Right lobe of liver (tissue), 6 donors: ENCODE measurements around the gene SMC2. TPM values are rescaled to one million over a fixed set of nuclear protein-coding genes. Genes with fewer than 3 reads are reported as not detected.

ENCODE experiments used
- ATAC-seq, 4 donors: fragments of 200-7000 bp; cut with Tn5 transposase; one replicate each; pipeline ENCODE4 v1.9.1; 2020; ENCODE audit warnings: mild to moderate bottlenecking in 4 of 4, moderate library complexity in 4 of 4
- DNase-seq, 3 donors: peaks; one replicate each; pipeline ENCODE4 v3.0.0-alpha.2; 2020
- H3K27ac ChIP-seq, 3 donors: fragments of 200-600 bp; one replicate each; pipeline ENCODE4 v1.8.0; 2022
- H3K27me3 ChIP-seq, 2 donors: fragments of 200-600 bp; one replicate each; pipeline ENCODE4 v1.8.0; 2022
- H3K36me3 ChIP-seq, 4 donors: fragments of 200-600 bp; sonication (generic) in 1 of 4; one replicate each; pipeline versions ENCODE4 v1.5.1 to v1.8.0; 2017 to 2022; ENCODE audit warnings: control low read depth in 1 of 4
- H3K4me1 ChIP-seq, 4 donors: fragments of 200-600 bp; sonication (generic) in 1 of 4; one replicate each; pipeline versions ENCODE4 v1.5.1 to v1.8.0; 2017 to 2022; ENCODE audit warnings: control low read depth in 1 of 4
- H3K4me3 ChIP-seq, 3 donors: fragments of 200-600 bp; one replicate each; pipeline ENCODE4 v1.8.0; 2022
- H3K9me3 ChIP-seq, 4 donors: fragments of 200-600 bp; sonication (generic) in 1 of 4; one replicate each; pipeline versions ENCODE4 v1.5.1 to v1.8.0; 2017 to 2022; ENCODE audit warnings: control low read depth in 1 of 4
- CTCF ChIP-seq, 4 donors: fragments of 200-600 bp in 3 of 4; fragments of 450-650 bp in 1 of 4; IDR thresholded peaks; one replicate each; pipeline versions ENCODE4 v1.5.1 to v1.8.0; 2016 to 2022; ENCODE audit warnings: antibody characterized with exemption in 4 of 4, mild to moderate bottlenecking in 2 of 4
- POLR2A ChIP-seq: fragments of 450-650 bp; IDR thresholded peaks from one replicate; pipeline ENCODE4 v1.6.1; 2017; ENCODE audit warnings: antibody characterized with exemption, mild to moderate bottlenecking
- WGBS: methylation state at CpG from one replicate; pipeline ENCODE4 v1.1.6; 2018; ENCODE audit warnings: low coverage, low lambda C conversion rate; ENCODE audit not compliant: insufficient coverage; ENCODE audit errors: missing lambda C conversion rate; 5-methylcytosine and 5-hydroxymethylcytosine counted together
- intact Hi-C, 2 donors: fragments of 100-400 bp; cut with DNase I; formaldehyde crosslinking; loops; one replicate each; pipeline versions ENCODE4 v1.11.2 to v1.14.1; 2022
- total RNA-seq, 6 experiments: library from RNA; depleted of rRNA in 2 of 6; stranded (reverse); fragments of >200 nt in 2 of 6; fragmentation: NEBNext Ultra II Directional in 3 of 6; extraction: Animal tissue kit (Norgen Biotek cat#: 25700) in 3 of 6; gene quantifications; one replicate each; pipeline versions ENCODE4 v1.1.0 to v1.2.4, GENCODE V29; 2016 to 2023
- donor health status: DM: no; HTN: yes; CAD: no.
- donor health status: DM: no; HTN: no; CAD: no.
- donor health status: DM: no; HTN: no; CAD: no.
- donor health status: DM: no; HTN: yes; CAD: no.
- donor health status: DM: no; HTN: yes; CAD: no.

SMC2 gene
- total RNA-seq, 6 experiments from 2014 or later: 2.5 to 5.8 (median 3.6) TPM

- H3K9me3 ChIP-seq: no peaks in the 10 kb centered on the region
- ATAC-seq (no peak), DNase-seq (no peak)
- no peak for TF ChIP-seq POLR2A
- no peak for TF ChIP-seq CTCF (IDR thresholded peaks at IDR 0.05)
- H3K36me3 ChIP-seq: no peaks in the 10 kb centered on the region
- no peak overlapping the region for H3K4me3 ChIP-seq
- intact Hi-C loops: no loop called here
- no peak overlapping the region for H3K27ac ChIP-seq
- H3K27me3 ChIP-seq: no peaks in the 10 kb centered on the region
- WGBS: 73% methylated on average over 2 of the region's 5 CpGs
- H3K4me1 ChIP-seq: no peaks in the 10 kb centered on the region
Measured at GRCh38 chr9:104107799-104108198, 13.7 kb downstream of the SMC2 start.

GRCh38 chr9:104108315-104108714 lies 14.2 kb downstream of the SMC2 start:
- intact Hi-C loops: no loop called here
- H3K27ac ChIP-seq: no peak overlapping the region
- no peaks in the 10 kb centered on the region for H3K4me1 ChIP-seq
- DNase-seq (no peak), ATAC-seq (no peak)
- WGBS: 84% methylated on average over 3 of the region's 4 CpGs
- no peaks in the 10 kb centered on the region for H3K27me3 ChIP-seq
- H3K9me3 ChIP-seq: no peaks in the 10 kb centered on the region
- no peak for TF ChIP-seq CTCF (IDR thresholded peaks at IDR 0.05)
- no peak for TF ChIP-seq POLR2A
- H3K4me3 ChIP-seq: no peak overlapping the region
- H3K36me3 ChIP-seq: no peaks in the 10 kb centered on the region

- H3K27ac ChIP-seq: no peak overlapping the region
- WGBS: 100% methylated on average over 2 of the region's 2 CpGs
- intact Hi-C loops: no loop called here
- H3K27me3 ChIP-seq: no peaks in the 10 kb centered on the region
- H3K9me3 ChIP-seq: no peaks in the 10 kb centered on the region
- no peak for DNase-seq
- no peak for ATAC-seq
- no peak overlapping the region for H3K4me3 ChIP-seq
- no peaks in the 10 kb centered on the region for H3K4me1 ChIP-seq
- no peaks in the 10 kb centered on the region for H3K36me3 ChIP-seq
- no peak for TF ChIP-seq CTCF (IDR thresholded peaks at IDR 0.05)
- no peak for TF ChIP-seq POLR2A
Measured at GRCh38 chr9:104110509-104110908, 16.4 kb downstream of the SMC2 start.

GRCh38 chr9:104118916-104119315 lies 24.8 kb downstream of the SMC2 start:
- no peaks in the 10 kb centered on the region for H3K9me3 ChIP-seq
- DNase-seq: no peak
- TF ChIP-seq POLR2A: no peak
- TF ChIP-seq CTCF (IDR thresholded peaks at IDR 0.05): no peak

GRCh38 chr9:104121022-104121421 lies 26.9 kb downstream of the SMC2 start:
- no peak for ATAC-seq
- Histone ChIP-seq H3K9me3 (no peaks in the 10 kb centered on the region), H3K27me3 (no peaks in the 10 kb centered on the region), H3K4me1 (no peaks in the 10 kb centered on the region), H3K36me3 (peaks cover 0 to 9% (median 0%) of the 10 kb centered on the region in 4 donors), H3K27ac (no peak overlapping the region), H3K4me3 (no peak overlapping the region)
- no peak for DNase-seq
- intact Hi-C loops: loop anchor here in 1 of 2 donors (10.0 kb wide), 1 partner anchor 296 kb away; no protein-coding TSS in a partner anchor
- WGBS: 100% methylated on average over 5 of the region's 5 CpGs
- TF ChIP-seq CTCF (IDR thresholded peaks at IDR 0.05) (no peak), POLR2A (no peak)

More at GRCh38 chr9:104118916-104119315, 24.8 kb downstream of the SMC2 start:
- Histone ChIP-seq H3K4me3 (no peak overlapping the region), H3K27me3 (no peaks in the 10 kb centered on the region), H3K36me3 (no peaks in the 10 kb centered on the region), H3K4me1 (no peaks in the 10 kb centered on the region), H3K27ac (no peak overlapping the region)
- ATAC-seq: no peak
- intact Hi-C loops: no loop called here
- 95% methylated on average over 6 of the region's 6 CpGs for WGBS
